Activated CD4-positive, alpha-beta T cell treated with anti-CD3 and anti-CD28 coated beads, Interleukin-2, amount 10 ng/mL, durations not matched to agents 24 days and 14 days (primary cell): ENCODE measurements around the gene SPINK4. TPM values are rescaled to one million over a fixed set of nuclear protein-coding genes. Genes with fewer than 3 reads are reported as not detected.

ENCODE experiments used
- DNase-seq: peaks from one replicate; pipeline ENCODE4 v3.0.0; 2022
- H3K27ac Mint-ChIP-seq: one replicate; pipeline ENCODE4 v1.8.0; 2022; ENCODE audit warnings: mild to moderate bottlenecking, mixed read lengths
- H3K27me3 Mint-ChIP-seq: one replicate; pipeline ENCODE4 v1.8.0; 2022; ENCODE audit warnings: mixed read lengths
- H3K36me3 Mint-ChIP-seq: one replicate; pipeline ENCODE4 v1.8.0; 2022; ENCODE audit warnings: low read depth, mild to moderate bottlenecking, mixed read lengths
- H3K4me1 Mint-ChIP-seq: one replicate; pipeline ENCODE4 v1.8.0; 2021; ENCODE audit warnings: mixed read lengths
- H3K4me3 Mint-ChIP-seq: one replicate; pipeline ENCODE4 v1.8.0; 2022; ENCODE audit warnings: mild to moderate bottlenecking, moderate library complexity, mixed read lengths
- H3K9me3 Mint-ChIP-seq: one replicate; pipeline ENCODE4 v1.8.0; 2021; ENCODE audit warnings: mixed read lengths
- intact Hi-C: fragments of 100-400 bp; cut with micrococcal nuclease; formaldehyde crosslinking; loops from one replicate; pipeline ENCODE4 v1.15.1; 2023
- total RNA-seq: library from RNA; stranded (reverse); gene quantifications from 2 replicates; pipeline ENCODE4 v1.2.3, GENCODE V29; 2022

The SPINK4 gene
- total RNA-seq, 1 donor from 2014 or later, result not detected

- Mint-ChIP-seq H3K4me1 (peaks cover 1% of the 10 kb centered on the region), H3K36me3 (no peaks in the 10 kb centered on the region), H3K4me3 (no peak overlapping the region), H3K27me3 (peaks cover 7% of the 10 kb centered on the region), H3K9me3 (no peaks in the 10 kb centered on the region), H3K27ac (peak overlapping the region; percentile 1)
- intact Hi-C loops, result no loop called here
- no peak for DNase-seq
These were observed 5.2 kb upstream of the SPINK4 start for GRCh38 chr9:33234511-33235467.

- H3K9me3 Mint-ChIP-seq, result no peaks in the 10 kb centered on the region
- no peak overlapping the region for H3K4me3 Mint-ChIP-seq
These were observed 3.4 kb upstream of the SPINK4 start for GRCh38 chr9:33236571-33236970.

GRCh38 chr9:33241298-33241697 is 1.3 kb downstream of the SPINK4 start:
- Mint-ChIP-seq H3K9me3 (no peaks in the 10 kb centered on the region), H3K27me3 (no peaks in the 10 kb centered on the region), H3K4me1 (peaks cover 9% of the 10 kb centered on the region), H3K36me3 (no peaks in the 10 kb centered on the region), H3K4me3 (no peak overlapping the region), H3K27ac (no peak overlapping the region)
- intact Hi-C loops, result no loop called here
- no peak for DNase-seq

More at GRCh38 chr9:33236571-33236970, 3.4 kb upstream of the SPINK4 start:
- Mint-ChIP-seq H3K4me1 (peaks cover 2% of the 10 kb centered on the region), H3K27ac (no peak overlapping the region), H3K27me3 (peaks cover 7% of the 10 kb centered on the region), H3K36me3 (no peaks in the 10 kb centered on the region)
- intact Hi-C loops, result no loop called here
- no peak for DNase-seq

- Mint-ChIP-seq H3K27me3 (no peaks in the 10 kb centered on the region), H3K4me1 (peaks cover 9% of the 10 kb centered on the region), H3K9me3 (no peaks in the 10 kb centered on the region), H3K4me3 (no peak overlapping the region), H3K36me3 (peaks cover 3% of the 10 kb centered on the region), H3K27ac (no peak overlapping the region)
- intact Hi-C loops, result no loop called here
- no peak for DNase-seq
These were observed 2.7 kb downstream of the SPINK4 start for GRCh38 chr9:33242609-33243134.

GRCh38 chr9:33244137-33244784 is 4.3 kb downstream of the SPINK4 start:
- H3K9me3 Mint-ChIP-seq, result no peaks in the 10 kb centered on the region
- H3K4me3 Mint-ChIP-seq, result no peak overlapping the region
- intact Hi-C loops, result no loop called here
- no peak overlapping the region for H3K27ac Mint-ChIP-seq
- no peak for DNase-seq
- no peaks in the 10 kb centered on the region for H3K27me3 Mint-ChIP-seq
- peaks cover 10% of the 10 kb centered on the region for H3K36me3 Mint-ChIP-seq
- H3K4me1 Mint-ChIP-seq, result peaks cover 9% of the 10 kb centered on the region

- H3K4me3 Mint-ChIP-seq, result no peak overlapping the region
- no peaks in the 10 kb centered on the region for H3K9me3 Mint-ChIP-seq
- H3K27me3 Mint-ChIP-seq, result no peaks in the 10 kb centered on the region
- DNase-seq, result no peak
- H3K27ac Mint-ChIP-seq, result no peak overlapping the region
- H3K36me3 Mint-ChIP-seq, result peaks cover 10% of the 10 kb centered on the region
- intact Hi-C loops, result no loop called here
- peaks cover 9% of the 10 kb centered on the region for H3K4me1 Mint-ChIP-seq
These were observed 5.4 kb downstream of the SPINK4 start for GRCh38 chr9:33245341-33245740.

- H3K4me1 Mint-ChIP-seq, result peaks cover 9% of the 10 kb centered on the region
These were observed 6.4 kb downstream of the SPINK4 start for GRCh38 chr9:33246269-33246860.

GRCh38 chr9:33248606-33249005 is 8.6 kb downstream of the SPINK4 start:
- peaks cover 24% of the 10 kb centered on the region for H3K36me3 Mint-ChIP-seq
- peaks cover 6% of the 10 kb centered on the region for H3K4me1 Mint-ChIP-seq
- H3K9me3 Mint-ChIP-seq, result no peaks in the 10 kb centered on the region
- intact Hi-C loops, result no loop called here
- no peak for DNase-seq
- no peak overlapping the region for H3K27ac Mint-ChIP-seq
- H3K27me3 Mint-ChIP-seq, result no peaks in the 10 kb centered on the region
- no peak overlapping the region for H3K4me3 Mint-ChIP-seq

More at GRCh38 chr9:33246269-33246860, 6.4 kb downstream of the SPINK4 start:
- Mint-ChIP-seq H3K9me3 (no peaks in the 10 kb centered on the region), H3K27ac (no peak overlapping the region), H3K27me3 (no peaks in the 10 kb centered on the region), H3K36me3 (peaks cover 12% of the 10 kb centered on the region), H3K4me3 (no peak overlapping the region)
- intact Hi-C loops, result no loop called here
- DNase-seq, result no peak

- H3K4me3 Mint-ChIP-seq, result no peak overlapping the region
- intact Hi-C loops, result no loop called here
- DNase-seq, result no peak
- no peaks in the 10 kb centered on the region for H3K27me3 Mint-ChIP-seq
- peaks cover 2% of the 10 kb centered on the region for H3K4me1 Mint-ChIP-seq
- no peak overlapping the region for H3K27ac Mint-ChIP-seq
- no peaks in the 10 kb centered on the region for H3K9me3 Mint-ChIP-seq
- H3K36me3 Mint-ChIP-seq, result peaks cover 27% of the 10 kb centered on the region
These were observed 9.2 kb downstream of the SPINK4 start for GRCh38 chr9:33249087-33249658.

- Mint-ChIP-seq H3K9me3 (no peaks in the 10 kb centered on the region), H3K27me3 (no peaks in the 10 kb centered on the region), H3K4me3 (no peak overlapping the region), H3K36me3 (peaks cover 34% of the 10 kb centered on the region), H3K4me1 (peaks cover 2% of the 10 kb centered on the region), H3K27ac (peak overlapping the region; percentile 14)
- intact Hi-C loops, result no loop called here
- DNase-seq, result no peak
These were observed 10.0 kb downstream of the SPINK4 start for GRCh38 chr9:33249983-33250382.

- Mint-ChIP-seq H3K36me3 (peaks cover 35% of the 10 kb centered on the region), H3K27me3 (no peaks in the 10 kb centered on the region), H3K4me1 (peaks cover 2% of the 10 kb centered on the region), H3K27ac (no peak overlapping the region), H3K4me3 (no peak overlapping the region), H3K9me3 (no peaks in the 10 kb centered on the region)
- DNase-seq, result no peak
- intact Hi-C loops, result no loop called here
These were observed 10.6 kb downstream of the SPINK4 start for GRCh38 chr9:33250458-33250995.

- H3K27ac Mint-ChIP-seq, result no peak overlapping the region
- H3K4me3 Mint-ChIP-seq, result no peak overlapping the region
- intact Hi-C loops, result no loop called here
- H3K27me3 Mint-ChIP-seq, result no peaks in the 10 kb centered on the region
- peaks cover 6% of the 10 kb centered on the region for H3K4me1 Mint-ChIP-seq
- DNase-seq, result no peak
- H3K9me3 Mint-ChIP-seq, result no peaks in the 10 kb centered on the region
- peaks cover 55% of the 10 kb centered on the region for H3K36me3 Mint-ChIP-seq
These were observed 14.2 kb downstream of the SPINK4 start for GRCh38 chr9:33254211-33254610.

GRCh38 chr9:33255014-33255413 is 15.0 kb downstream of the SPINK4 start:
- H3K9me3 Mint-ChIP-seq, result no peaks in the 10 kb centered on the region
- H3K4me3 Mint-ChIP-seq, result no peak overlapping the region
- peak overlapping the region; percentile 41 for H3K27ac Mint-ChIP-seq
- no peak for DNase-seq
- no peaks in the 10 kb centered on the region for H3K27me3 Mint-ChIP-seq
- intact Hi-C loops, result no loop called here
- H3K4me1 Mint-ChIP-seq, result peaks cover 9% of the 10 kb centered on the region
- H3K36me3 Mint-ChIP-seq, result peaks cover 63% of the 10 kb centered on the region
